NCI-H82 (cell line): ENCODE results near the gene TMEM87B.

Source experiments
- DNase-seq: peaks from one replicate; lab custom pipeline; 2025; lab: John Stamatoyannopoulos, UW

Gene TMEM87B

DNA sequence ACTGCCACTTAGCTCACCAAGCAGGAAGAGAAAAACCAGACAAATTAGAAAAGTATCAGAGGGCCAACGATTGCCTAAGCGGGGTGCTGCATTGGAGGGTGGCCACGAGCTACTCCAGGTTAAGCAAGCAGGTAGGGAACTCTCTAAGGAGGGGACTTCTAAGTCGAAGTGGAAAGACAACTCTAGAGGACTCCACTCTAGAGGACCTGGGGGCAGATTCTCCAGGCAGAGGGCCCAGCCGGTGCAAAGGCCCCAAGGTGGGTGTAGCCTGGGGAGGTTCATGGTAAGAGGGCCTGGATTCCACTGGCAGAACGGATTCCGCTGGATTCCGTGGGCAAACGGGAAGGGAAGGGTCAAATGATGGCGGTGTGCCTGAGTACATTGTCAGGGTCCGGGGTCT is 95.8 kb downstream of the TMEM87B start:
- no peak for DNase-seq

- DNase-seq: no peak
Observed at GRCh38 chr2:112151271-112151670, 96.2 kb downstream of the TMEM87B start.

- DNase-seq: no peak
Observed at GRCh38 chr2:112151701-112152440, 96.8 kb downstream of the TMEM87B start.

DNA sequence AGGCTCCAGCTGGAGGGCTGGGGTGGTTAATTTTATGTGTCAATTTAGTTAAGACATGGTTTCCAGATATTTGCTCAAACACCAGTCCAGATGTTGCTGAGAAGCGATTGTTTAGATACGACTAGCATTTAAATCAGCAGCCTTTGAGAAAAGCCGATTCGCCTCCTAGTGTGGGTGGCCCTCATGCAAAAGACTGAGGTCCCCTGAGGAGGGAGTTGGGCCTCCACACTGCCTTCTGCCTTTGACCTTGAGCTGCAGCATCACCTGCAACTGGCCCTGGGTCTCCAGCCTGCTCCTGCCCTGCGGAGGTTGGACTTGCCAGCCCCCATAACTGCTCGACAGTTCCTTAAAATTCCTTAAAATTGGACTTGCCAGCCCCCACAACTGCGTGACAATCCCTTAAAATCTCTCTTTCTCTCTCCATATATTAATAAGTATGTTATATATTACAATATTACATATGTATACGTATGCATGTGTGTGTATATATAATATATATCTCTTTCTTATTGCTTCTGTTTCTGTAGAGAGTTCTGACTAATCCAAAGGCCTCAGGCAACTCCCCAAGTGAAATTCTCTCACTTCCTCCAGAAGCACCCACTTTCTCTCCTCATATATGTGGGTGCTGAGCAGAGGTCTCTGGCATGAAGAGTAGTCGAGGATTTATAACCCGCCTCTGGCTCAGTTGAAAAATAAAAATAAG is 97.6 kb downstream of the TMEM87B start:
- no peak for DNase-seq

DNA sequence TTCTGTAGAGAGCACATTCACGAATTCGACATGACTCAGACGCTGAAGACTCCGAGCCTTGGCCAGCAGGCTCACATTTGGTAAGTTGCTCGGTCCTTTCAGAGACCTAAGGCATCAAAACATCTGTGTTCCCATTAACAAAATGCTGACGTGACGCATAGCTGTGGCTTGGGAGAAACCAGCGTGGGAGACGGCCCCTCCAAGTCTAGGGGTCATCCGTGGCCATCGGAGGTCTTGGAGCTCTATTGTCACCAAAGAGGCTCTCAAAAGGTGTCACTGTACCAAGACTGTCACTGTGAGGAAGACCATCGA is 98.1 kb downstream of the TMEM87B start:
- no peak for DNase-seq

DNA sequence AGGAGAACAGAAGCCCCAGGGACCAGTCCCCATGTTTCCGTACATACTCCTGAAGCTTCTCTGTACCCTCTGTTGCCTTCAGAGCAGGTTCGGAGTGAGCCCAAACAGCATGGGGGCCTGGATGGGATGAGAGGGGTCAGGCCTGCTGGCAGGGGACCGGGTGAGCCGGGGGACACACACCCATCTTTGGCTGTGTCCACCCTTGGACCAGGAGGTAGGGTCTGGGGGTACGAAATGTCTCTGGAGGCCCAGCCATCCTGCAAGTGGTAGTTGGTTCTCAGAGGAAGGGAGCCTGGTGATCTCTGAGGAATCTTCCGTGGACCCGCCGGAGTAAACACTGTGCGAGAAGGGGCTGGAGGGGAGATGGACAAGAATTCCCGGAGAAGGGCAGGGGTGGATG is 98.4 kb downstream of the TMEM87B start:
- DNase-seq: no peak

- no peak for DNase-seq
Observed at GRCh38 chr2:112154246-112155117, 99.4 kb downstream of the TMEM87B start.

- no peak for DNase-seq
Observed at GRCh38 chr2:112155331-112156151, 100.5 kb downstream of the TMEM87B start.

- no peak for DNase-seq
Observed at GRCh38 chr2:112156152-112156986, 101.3 kb downstream of the TMEM87B start.

DNA sequence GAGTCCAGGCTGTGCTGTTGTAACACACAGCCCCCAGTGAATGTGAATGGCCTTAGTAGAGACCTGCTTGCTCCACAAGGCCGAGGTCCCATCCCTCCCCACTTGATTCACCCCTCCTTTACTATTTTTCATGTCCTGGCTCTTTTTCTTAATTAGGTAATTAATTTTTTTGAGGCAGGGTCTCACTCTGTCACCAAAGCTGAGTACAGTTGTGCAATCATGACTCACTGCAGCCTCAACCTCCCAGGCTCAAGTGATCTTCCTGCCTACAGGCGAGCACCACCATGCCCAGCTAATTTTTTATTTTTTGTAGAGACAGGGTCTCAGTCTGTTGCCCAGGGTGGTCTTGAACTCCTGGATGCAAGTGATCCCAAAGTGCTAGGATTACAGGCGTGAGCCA is 102.4 kb downstream of the TMEM87B start:
- no peak for DNase-seq

DNA sequence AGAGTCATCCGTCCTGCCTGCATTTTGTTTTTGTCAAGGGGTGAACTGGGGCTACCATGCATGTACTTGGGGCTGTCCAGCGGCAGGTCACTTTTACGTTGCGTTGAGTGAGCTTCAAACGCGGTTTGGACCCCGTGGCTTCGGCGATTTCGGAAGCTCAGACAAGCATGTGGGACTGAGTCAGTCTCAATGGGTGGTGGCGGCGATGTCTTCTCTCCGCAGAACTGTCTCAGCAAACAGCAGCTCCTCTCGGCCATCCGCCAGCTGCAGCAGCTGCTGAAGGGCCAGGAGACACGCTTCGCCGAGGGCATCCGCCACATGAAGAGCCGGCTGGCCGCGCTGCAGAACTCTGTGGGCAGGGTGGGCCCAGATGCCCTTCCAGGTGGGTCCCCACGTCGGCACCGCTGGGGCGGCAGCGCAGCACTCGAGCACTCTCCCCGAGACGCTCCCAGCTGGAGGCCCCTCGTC is 104.4 kb downstream of the TMEM87B start:
- DNase-seq: no peak

DNA sequence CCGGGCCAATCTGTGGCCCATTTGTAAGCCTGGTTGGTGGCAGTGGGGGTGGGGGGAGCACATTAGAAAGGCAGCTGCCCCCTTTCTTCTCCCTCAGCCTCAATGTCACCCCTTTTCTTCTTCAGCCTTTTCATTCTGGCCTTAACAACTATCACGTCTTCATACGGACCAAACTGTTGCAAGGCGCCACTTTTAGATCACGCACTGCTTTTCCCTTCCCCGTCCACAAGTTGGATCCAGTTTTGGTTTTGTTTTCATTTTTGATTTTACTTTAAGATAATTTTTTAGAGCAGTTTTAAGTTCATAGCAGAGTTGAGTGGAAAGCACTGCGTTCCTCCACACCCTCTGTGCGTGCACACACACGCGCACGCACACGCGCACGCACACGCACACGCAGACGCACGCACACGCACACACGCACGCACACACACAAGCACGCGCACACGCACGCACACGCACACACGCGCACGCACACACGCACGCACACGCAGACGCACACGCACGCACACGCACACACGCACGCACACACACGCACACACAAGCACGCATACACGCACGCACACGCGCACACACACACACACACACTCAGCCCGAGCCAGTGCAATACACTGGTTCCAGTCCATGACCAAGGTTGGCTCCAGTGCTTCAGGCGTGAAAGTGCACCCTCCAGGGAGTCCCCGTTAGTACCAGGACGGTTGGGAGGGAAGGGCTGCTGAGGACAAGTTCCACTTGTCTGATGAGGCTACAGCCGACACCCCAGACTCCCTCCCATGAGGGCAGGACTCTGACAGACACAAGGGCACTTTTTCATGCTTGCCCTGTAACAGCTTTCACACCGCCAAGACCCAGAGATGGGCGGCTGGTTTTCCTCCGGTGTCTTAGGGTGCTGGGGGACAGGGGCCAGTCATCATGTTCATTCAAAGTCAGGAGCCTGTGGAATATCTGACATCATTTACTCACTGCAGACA is 105.5 kb downstream of the TMEM87B start:
- no peak for DNase-seq

DNA sequence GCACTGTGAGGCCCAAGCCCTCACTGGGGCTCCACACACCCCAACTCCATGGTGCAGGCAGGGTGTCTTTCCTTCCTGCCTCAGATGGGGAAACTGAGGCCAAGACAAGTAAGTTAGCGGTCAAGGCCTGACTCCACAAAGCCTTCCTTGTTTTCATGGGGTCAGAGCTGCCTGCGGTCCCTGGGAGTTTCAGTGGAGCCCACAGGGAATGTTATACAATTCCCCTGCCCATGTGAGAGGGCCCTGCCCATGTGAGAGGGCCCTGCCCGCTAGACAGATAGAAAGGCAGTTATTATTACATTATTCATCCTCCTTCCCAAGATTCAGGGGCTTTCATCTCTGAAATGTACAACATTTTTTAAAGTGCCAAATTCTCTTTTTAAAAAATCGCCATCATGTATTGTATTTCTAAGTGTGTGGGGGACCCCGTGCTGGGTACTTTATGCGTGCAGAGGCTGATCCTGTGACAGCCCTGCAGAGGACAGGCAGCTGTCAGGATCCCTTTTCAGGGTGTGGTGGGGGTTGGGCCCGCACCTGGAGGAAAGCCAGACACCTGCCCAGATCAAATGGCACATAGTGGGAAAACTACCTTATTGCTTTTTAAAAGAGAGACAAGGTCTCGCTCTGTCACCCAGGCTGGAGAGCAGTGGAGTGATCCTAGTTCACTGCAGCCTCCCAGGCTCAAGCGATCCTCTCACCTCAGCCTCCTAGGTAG is 106.5 kb downstream of the TMEM87B start:
- no peak for DNase-seq

- DNase-seq: no peak
Observed at GRCh38 chr2:112162341-112162740, 107.3 kb downstream of the TMEM87B start.

GRCh38 chr2:112162956-112163355 is 107.9 kb downstream of the TMEM87B start:
- DNase-seq: no peak

DNA sequence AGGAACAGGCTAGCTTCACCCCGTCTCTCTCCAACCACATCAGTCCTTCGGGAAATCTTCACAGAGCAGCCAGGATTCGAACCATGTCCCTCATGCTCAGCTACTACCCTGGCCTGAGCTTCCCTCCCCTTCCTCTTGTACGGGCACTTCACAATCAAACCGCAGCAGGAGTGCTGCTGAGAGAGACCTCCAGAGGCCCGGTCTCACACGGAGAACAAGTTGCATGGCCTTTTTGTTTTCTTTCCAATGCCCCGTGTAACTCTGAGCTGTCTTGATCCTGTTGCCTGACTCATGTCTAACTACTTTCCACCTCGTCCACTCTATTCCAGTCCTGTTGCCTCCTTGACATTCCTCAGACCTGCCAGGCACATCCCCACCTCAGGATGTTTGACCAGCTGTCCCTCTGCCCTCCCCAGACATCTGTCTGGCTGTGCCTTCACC is 108.5 kb downstream of the TMEM87B start:
- no peak for DNase-seq

DNA sequence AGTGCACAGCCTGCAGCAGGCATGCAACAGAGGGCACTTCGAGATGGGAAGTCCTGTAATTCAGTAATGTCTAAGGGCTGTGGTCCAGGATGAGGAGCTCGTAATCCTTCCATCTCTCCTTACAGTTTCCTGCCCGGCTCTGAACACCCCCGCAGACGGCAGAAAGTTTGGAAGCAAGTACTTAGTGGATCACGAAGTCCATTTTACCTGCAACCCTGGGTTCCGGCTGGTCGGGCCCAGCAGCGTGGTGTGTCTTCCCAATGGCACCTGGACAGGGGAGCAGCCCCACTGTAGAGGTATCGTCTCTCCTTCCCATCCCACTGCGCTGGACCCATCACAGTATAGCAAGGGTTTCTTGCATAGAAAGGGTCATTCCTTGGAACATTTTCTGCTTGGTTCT is 109.8 kb downstream of the TMEM87B start:
- no peak for DNase-seq

DNA sequence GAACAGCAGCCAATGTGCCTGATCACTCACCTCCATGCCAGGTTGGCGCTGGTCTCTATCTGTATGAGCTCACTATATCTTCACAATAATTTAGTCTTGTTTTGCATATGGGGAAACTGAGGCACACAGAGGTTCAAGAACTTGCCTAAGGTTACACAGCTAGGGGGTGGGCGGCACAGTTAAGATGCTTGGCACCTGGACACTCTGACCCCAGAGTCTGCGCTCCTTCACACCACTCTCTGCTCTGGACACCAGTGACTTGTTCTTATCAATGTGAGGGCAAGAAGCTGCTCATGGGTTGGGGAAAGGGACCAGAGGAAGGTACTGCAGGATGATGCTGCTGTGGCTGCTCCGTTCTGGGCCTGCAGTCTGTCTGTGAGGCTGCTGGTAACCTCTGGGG is 110.2 kb downstream of the TMEM87B start:
- no peak for DNase-seq
